Rectal smooth muscle tissue (tissue), 1 donor: ENCODE measurements around the gene N4BP2L2.

Experiments used
- H3K27ac ChIP-seq: one replicate; pipeline ENCODE4 v1.7.0; 2013; ENCODE audit warnings: low read depth, low read length, inconsistent platforms
- H3K27me3 ChIP-seq: one replicate; pipeline ENCODE4 v1.7.0; 2013; ENCODE audit warnings: low read length; ENCODE audit not compliant: control insufficient read depth, insufficient read depth
- H3K36me3 ChIP-seq: one replicate; pipeline ENCODE4 v1.7.0; 2013; ENCODE audit warnings: low read length; ENCODE audit not compliant: control insufficient read depth, insufficient read depth
- H3K4me1 ChIP-seq: one replicate; pipeline ENCODE4 v1.7.0; 2013; ENCODE audit warnings: low read length; ENCODE audit not compliant: control insufficient read depth, insufficient read depth
- H3K4me3 ChIP-seq: one replicate; pipeline ENCODE4 v1.7.0; 2013; ENCODE audit warnings: low read length
- H3K9ac ChIP-seq: one replicate; pipeline ENCODE4 v1.7.0; 2013; ENCODE audit warnings: low read length

The N4BP2L2 gene

GRCh38 chr13:32427852-32428580 is 110.6 kb downstream of the N4BP2L2 start, which contains the start of gene N4BP2L1:
Gene N4BP2L1, minus strand, starts transcription at chr13:32428130. Its CDS starts 48 bp downstream, at chr13:32428082.
- Histone ChIP-seq H3K9ac (peak within 1 kb of the TSS; percentile 84), H3K4me1 (peaks cover 5% of the 10 kb centered on the region), H3K27ac (peak within 1 kb of the TSS; percentile 73), H3K27me3 (no peaks in the 10 kb centered on the region), H3K4me3 (peak within 1 kb of the TSS; percentile 87), H3K36me3 (no peaks in the 10 kb centered on the region)

GRCh38 chr13:32426990-32427851 is 111.4 kb downstream of the N4BP2L2 start:
- peaks cover 5% of the 10 kb centered on the region for H3K4me1 ChIP-seq
- no peaks in the 10 kb centered on the region for H3K36me3 ChIP-seq
- H3K27me3 ChIP-seq: no peaks in the 10 kb centered on the region
- H3K4me3 ChIP-seq: peak overlapping the region; percentile 87
- peak overlapping the region; percentile 84 for H3K9ac ChIP-seq
- H3K27ac ChIP-seq: peak overlapping the region; percentile 73

- Histone ChIP-seq H3K36me3 (no peaks in the 10 kb centered on the region), H3K27me3 (no peaks in the 10 kb centered on the region), H3K4me3 (peak overlapping the region; percentile 87), H3K4me1 (peaks cover 5% of the 10 kb centered on the region), H3K9ac (peak overlapping the region; percentile 84), H3K27ac (peak overlapping the region; percentile 73)
Observed at GRCh38 chr13:32426191-32426989, 112.2 kb downstream of the N4BP2L2 start.

- no peak overlapping the region for H3K9ac ChIP-seq
- peaks cover 5% of the 10 kb centered on the region for H3K4me1 ChIP-seq
- H3K36me3 ChIP-seq: no peaks in the 10 kb centered on the region
- no peak overlapping the region for H3K27ac ChIP-seq
- no peaks in the 10 kb centered on the region for H3K27me3 ChIP-seq
- no peak overlapping the region for H3K4me3 ChIP-seq
Observed at GRCh38 chr13:32425158-32425557, 113.4 kb downstream of the N4BP2L2 start.

- Histone ChIP-seq H3K27ac (no peak overlapping the region), H3K36me3 (no peaks in the 10 kb centered on the region), H3K9ac (no peak overlapping the region), H3K4me3 (no peak overlapping the region), H3K27me3 (no peaks in the 10 kb centered on the region), H3K4me1 (peaks cover 3% of the 10 kb centered on the region)
Observed at GRCh38 chr13:32423592-32423991, 115.0 kb downstream of the N4BP2L2 start.

GRCh38 chr13:32419862-32420261 is 118.7 kb downstream of the N4BP2L2 start:
- Histone ChIP-seq H3K27me3 (no peaks in the 10 kb centered on the region), H3K4me1 (no peaks in the 10 kb centered on the region), H3K36me3 (no peaks in the 10 kb centered on the region), H3K9ac (no peak overlapping the region), H3K4me3 (no peak overlapping the region), H3K27ac (no peak overlapping the region)

GRCh38 chr13:32417995-32418394 is 120.6 kb downstream of the N4BP2L2 start:
- Histone ChIP-seq H3K27ac (no peak overlapping the region), H3K9ac (no peak overlapping the region), H3K4me3 (no peak overlapping the region), H3K27me3 (no peaks in the 10 kb centered on the region), H3K36me3 (no peaks in the 10 kb centered on the region), H3K4me1 (no peaks in the 10 kb centered on the region)

GRCh38 chr13:32415019-32415418 is 123.6 kb downstream of the N4BP2L2 start:
- Histone ChIP-seq H3K4me1 (no peaks in the 10 kb centered on the region), H3K9ac (no peak overlapping the region), H3K36me3 (no peaks in the 10 kb centered on the region), H3K27ac (no peak overlapping the region), H3K4me3 (no peak overlapping the region), H3K27me3 (no peaks in the 10 kb centered on the region)

- H3K27ac ChIP-seq: no peak overlapping the region
- H3K9ac ChIP-seq: no peak overlapping the region
- H3K27me3 ChIP-seq: no peaks in the 10 kb centered on the region
- no peaks in the 10 kb centered on the region for H3K4me1 ChIP-seq
- no peaks in the 10 kb centered on the region for H3K36me3 ChIP-seq
- H3K4me3 ChIP-seq: no peak overlapping the region
Observed at GRCh38 chr13:32414580-32414979, 124.0 kb downstream of the N4BP2L2 start.

- no peaks in the 10 kb centered on the region for H3K4me1 ChIP-seq
- no peaks in the 10 kb centered on the region for H3K36me3 ChIP-seq
- H3K9ac ChIP-seq: no peak overlapping the region
- no peak overlapping the region for H3K4me3 ChIP-seq
- no peak overlapping the region for H3K27ac ChIP-seq
- H3K27me3 ChIP-seq: no peaks in the 10 kb centered on the region
Observed at GRCh38 chr13:32413284-32413683, 125.3 kb downstream of the N4BP2L2 start.

- Histone ChIP-seq H3K9ac (no peak overlapping the region), H3K4me3 (peak overlapping the region; percentile 1), H3K27ac (no peak overlapping the region)
Observed at GRCh38 chr13:32409561-32410421, 128.8 kb downstream of the N4BP2L2 start.

More at GRCh38 chr13:32409561-32410421, 128.8 kb downstream of the N4BP2L2 start:
- H3K36me3 ChIP-seq: no peaks in the 10 kb centered on the region
- H3K27me3 ChIP-seq: no peaks in the 10 kb centered on the region
- no peaks in the 10 kb centered on the region for H3K4me1 ChIP-seq
